ENCODE data around the gene TAAR8.
"Not testable (repeated sequence)": the region's sequence is repeated elsewhere in the genome, so short reads cannot be mapped to it uniquely, and the experiment has no call there.

TAAR8 gene

GRCh38 chr6:132548746-132549463 is 3.6 kb upstream of the TAAR8 start:
- DNase-seq = no peak

- DNase-seq = no peak
These were observed 1.3 kb upstream of the TAAR8 start for GRCh38 chr6:132551214-132551613.

- DNase-seq = not testable (repeated sequence)
These were observed 7.6 kb downstream of the TAAR8 start for GRCh38 chr6:132560087-132560486.

- DNase-seq = no peak
These were observed 13.9 kb downstream of the TAAR8 start for GRCh38 chr6:132566404-132566803.

GRCh38 chr6:132567566-132567965 is 15.1 kb downstream of the TAAR8 start:
- no peak for DNase-seq

- DNase-seq = no peak
These were observed 16.1 kb downstream of the TAAR8 start for GRCh38 chr6:132568611-132569010.

GRCh38 chr6:132569170-132569569 is 16.7 kb downstream of the TAAR8 start:
- DNase-seq = no peak

GRCh38 chr6:132570221-132570777 is 17.8 kb downstream of the TAAR8 start, which contains the start of gene TAAR6:
Gene TAAR6 (plus strand): TSS chr6:132570322. CDS start chr6:132570322, 0 bp downstream.
- no peak for DNase-seq

GRCh38 chr6:132571774-132572173 is 19.3 kb downstream of the TAAR8 start:
- DNase-seq = no peak

- no peak for DNase-seq
These were observed 32.2 kb downstream of the TAAR8 start for GRCh38 chr6:132584698-132585097.

GRCh38 chr6:132587424-132587823 is 35.0 kb downstream of the TAAR8 start:
- DNase-seq = no peak

GRCh38 chr6:132589454-132589853 is 37.0 kb downstream of the TAAR8 start, which contains the start of gene TAAR5:
Gene TAAR5 (minus strand): TSS chr6:132589741. CDS start chr6:132589686, 55 bp downstream.
- no peak for DNase-seq

GRCh38 chr6:132590362-132590761 is 37.9 kb downstream of the TAAR8 start:
- DNase-seq = no peak

- no peak for DNase-seq
These were observed 40.4 kb downstream of the TAAR8 start for GRCh38 chr6:132592855-132593254.

- no peak for DNase-seq
These were observed 43.7 kb downstream of the TAAR8 start for GRCh38 chr6:132596201-132596600.

GRCh38 chr6:132598473-132598872 is 46.0 kb downstream of the TAAR8 start:
- peak; percentile 5 for DNase-seq

GRCh38 chr6:132600900-132601299 is 48.4 kb downstream of the TAAR8 start:
- not testable (repeated sequence) for DNase-seq

Measured in SHP77 treated with DMSO at 0.1 percent for 48 hours (cell line).